HG02970 (cell line): Measurements from ENCODE around the gene SENP3.

Source experiments
- ATAC-seq: cut with Tn5 transposase; IDR thresholded peaks from one replicate; pipeline ENCODE4 v1.9.1; 2021; ENCODE audit warnings: mild to moderate bottlenecking, moderate library complexity, moderate number of reproducible peaks; ENCODE audit not compliant: unreplicated experiment, low FRiP score

The SENP3 gene

DNA sequence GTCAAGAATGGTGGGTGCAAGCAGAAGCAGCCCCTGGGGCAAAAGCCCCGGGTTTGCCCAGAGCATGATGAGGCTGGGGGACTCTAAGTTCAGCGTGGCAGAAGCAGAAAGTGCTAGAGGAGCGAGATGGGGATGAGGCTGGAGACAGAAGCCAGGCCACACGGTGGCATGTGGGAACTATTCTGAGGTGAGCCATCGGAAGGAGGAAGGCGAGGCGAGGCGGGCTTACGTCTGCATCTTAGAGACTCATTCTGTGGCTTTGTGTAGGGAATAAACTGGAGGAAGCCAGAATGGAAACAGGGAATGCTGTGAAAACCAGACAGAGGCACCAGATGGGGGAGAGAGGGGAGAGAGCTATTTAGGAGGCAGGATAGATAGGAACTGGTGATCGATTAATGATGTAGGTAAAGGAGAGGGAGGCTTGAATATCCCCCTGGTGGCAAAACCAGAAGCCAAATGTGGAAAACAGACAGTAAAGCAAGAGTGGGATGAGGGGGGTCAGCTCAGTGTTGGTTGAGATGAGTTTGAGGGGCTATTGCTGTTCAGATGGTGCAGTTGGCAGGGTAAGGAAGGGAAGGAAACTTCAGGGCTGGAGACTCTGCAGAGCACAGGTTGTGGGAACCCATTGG, 6.3 kb upstream of the SENP3 start:
- ATAC-seq, result no peak

DNA sequence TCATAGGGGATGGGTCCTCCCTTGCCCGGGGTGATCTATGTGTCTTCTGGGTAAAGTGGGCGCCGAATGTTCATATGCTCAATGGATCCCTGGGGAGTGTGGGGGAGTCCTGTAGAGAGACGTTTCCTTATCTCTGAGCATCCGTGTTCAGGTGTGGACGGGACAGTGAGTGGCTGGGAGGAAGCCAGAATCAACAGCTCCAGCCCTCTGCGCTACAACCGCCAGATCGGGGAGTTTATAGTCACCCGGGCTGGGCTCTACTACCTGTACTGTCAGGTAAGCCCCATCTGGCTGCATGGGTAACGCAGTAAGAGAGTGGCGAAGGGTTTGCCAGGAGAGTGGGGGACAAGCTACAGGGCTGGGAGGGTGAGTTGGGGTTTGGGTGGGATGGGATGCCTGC, 5.1 kb upstream of the SENP3 start:
- no peak for ATAC-seq

DNA sequence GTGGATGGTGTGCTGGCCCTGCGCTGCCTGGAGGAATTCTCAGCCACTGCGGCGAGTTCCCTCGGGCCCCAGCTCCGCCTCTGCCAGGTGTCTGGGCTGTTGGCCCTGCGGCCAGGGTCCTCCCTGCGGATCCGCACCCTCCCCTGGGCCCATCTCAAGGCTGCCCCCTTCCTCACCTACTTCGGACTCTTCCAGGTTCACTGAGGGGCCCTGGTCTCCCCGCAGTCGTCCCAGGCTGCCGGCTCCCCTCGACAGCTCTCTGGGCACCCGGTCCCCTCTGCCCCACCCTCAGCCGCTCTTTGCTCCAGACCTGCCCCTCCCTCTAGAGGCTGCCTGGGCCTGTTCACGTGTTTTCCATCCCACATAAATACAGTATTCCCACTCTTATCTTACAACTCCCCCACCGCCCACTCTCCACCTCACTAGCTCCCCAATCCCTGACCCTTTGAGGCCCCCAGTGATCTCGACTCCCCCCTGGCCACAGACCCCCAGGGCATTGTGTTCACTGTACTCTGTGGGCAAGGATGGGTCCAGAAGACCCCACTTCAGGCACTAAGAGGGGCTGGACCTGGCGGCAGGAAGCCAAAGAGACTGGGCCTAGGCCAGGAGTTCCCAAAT, 4.5 kb upstream of the SENP3 start:
- no peak for ATAC-seq

DNA sequence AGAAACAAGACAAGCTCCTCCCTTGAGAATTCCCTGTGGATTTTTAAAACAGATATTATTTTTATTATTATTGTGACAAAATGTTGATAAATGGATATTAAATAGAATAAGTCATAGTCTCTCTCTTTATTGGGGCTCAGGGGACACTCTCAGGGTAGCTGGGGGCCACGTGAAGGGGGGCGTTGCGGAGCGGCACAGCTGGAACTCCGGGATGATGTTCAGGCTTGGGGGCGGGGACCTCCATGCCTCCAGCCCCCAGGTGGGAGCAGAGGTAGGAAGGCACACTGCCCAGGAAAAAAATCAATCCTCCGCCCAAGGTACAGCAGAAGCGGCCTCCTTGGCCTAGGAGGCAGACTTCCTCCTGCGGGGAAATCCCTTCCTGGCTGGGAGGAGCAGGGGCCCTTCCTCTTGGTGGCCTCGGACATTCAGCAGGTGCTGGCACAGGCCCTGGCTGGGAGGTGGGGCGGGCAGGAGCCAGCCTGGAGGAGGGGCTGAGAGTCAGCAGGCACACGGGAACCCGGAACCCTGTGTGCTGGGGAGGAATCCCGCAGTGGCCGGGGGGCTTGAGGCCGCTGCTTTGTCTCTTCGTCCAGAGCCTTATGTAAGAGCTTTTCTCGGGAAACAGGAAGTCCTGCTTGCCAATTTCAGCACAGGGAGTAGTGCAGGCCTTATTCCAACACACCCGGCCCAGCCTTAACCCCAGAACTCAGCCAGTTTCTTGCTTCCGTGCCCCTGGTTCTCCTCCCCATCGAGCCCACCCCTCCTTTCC, 3.8 kb upstream of the SENP3 start:
- no peak for ATAC-seq

DNA sequence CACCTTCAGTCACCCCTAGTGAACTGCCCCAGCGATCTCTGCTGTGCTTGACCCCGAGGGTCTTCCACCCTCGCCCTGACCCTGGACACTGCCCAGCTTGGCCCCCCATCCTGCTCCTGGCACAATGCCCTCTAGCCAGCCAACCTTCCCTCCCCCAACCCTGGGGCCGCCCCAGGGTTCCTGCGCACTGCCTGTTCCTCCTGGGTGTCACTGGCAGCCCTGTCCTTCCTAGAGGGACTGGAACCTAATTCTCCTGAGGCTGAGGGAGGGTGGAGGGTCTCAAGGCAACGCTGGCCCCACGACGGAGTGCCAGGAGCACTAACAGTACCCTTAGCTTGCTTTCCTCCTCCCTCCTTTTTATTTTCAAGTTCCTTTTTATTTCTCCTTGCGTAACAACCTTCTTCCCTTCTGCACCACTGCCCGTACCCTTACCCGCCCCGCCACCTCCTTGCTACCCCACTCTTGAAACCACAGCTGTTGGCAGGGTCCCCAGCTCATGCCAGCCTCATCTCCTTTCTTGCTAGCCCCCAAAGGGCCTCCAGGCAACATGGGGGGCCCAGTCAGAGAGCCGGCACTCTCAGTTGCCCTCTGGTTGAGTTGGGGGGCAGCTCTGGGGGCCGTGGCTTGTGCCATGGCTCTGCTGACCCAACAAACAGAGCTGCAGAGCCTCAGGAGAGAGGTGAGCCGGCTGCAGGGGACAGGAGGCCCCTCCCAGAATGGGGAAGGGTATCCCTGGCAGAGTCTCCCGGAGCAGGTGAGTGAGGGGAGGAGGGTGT, 3.0 kb upstream of the SENP3 start, which contains the start of gene TNFSF13:
Gene TNFSF13, plus strand, starts transcription at position 207 of the 776 bp plus-strand sequence. Its CDS starts 290 bp downstream, at position 497.
- no peak for ATAC-seq

DNA sequence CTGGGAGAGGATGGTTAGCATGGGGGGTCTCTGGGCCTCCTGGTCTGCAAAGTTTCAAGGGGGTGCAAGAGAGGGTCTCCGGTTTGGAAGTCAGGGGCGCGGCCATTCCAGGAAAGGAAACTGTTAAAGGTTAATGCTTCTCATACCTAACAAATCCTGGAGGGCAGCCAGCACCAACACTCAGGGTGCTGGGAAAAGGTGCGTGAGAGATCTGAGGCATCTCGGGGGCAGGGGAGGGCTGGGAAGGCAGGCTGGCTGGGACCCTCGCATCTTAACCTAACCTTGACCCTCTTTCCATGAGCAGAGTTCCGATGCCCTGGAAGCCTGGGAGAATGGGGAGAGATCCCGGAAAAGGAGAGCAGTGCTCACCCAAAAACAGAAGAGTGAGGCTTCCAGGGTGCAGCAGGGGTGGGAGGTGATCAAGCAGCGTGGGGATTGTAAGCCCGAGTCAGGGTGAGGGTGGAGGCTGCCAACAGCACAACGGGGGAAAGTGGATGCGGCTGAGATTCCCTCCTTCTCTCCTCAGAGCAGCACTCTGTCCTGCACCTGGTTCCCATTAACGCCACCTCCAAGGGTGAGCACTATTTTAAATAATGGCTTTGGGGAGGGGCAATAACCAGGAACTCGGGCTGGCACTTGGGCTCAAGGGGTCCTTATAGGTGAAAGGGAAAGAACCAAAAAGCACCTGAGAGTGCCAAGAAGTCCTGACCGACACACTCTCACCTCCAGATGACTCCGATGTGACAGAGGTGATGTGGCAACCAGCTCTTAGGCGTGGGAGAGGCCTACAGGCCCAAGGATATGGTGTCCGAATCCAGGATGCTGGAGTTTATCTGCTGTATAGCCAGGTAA, 2.2 kb upstream of the SENP3 start:
- ATAC-seq, result no peak

DNA sequence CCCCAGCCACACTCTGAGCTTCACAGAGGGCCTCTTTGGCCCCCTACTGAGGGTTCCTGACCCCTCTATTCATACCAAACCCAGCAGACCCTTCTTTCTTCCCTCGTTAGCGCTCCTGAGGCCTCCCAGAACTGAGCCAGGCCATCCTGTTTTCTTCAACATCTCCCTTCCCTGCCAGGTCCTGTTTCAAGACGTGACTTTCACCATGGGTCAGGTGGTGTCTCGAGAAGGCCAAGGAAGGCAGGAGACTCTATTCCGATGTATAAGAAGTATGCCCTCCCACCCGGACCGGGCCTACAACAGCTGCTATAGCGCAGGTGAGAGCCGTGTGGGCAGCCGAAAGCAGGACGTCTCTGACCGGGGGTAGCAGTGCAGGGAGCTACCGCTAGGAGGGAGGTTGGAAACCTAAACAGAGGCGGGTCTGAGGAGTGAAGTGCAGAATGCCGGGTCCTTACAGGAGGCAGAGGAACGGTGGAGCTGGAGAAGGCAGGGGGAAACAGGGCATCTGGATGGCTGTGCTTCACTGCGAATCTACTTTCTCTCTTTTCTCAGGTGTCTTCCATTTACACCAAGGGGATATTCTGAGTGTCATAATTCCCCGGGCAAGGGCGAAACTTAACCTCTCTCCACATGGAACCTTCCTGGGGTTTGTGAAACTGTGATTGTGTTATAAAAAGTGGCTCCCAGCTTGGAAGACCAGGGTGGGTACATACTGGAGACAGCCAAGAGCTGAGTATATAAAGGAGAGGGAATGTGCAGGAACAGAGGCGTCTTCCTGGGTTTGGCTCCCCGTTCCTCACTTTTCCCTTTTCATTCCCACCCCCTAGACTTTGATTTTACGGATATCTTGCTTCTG, 1.3 kb upstream of the SENP3 start:
- ATAC-seq, result no peak

DNA sequence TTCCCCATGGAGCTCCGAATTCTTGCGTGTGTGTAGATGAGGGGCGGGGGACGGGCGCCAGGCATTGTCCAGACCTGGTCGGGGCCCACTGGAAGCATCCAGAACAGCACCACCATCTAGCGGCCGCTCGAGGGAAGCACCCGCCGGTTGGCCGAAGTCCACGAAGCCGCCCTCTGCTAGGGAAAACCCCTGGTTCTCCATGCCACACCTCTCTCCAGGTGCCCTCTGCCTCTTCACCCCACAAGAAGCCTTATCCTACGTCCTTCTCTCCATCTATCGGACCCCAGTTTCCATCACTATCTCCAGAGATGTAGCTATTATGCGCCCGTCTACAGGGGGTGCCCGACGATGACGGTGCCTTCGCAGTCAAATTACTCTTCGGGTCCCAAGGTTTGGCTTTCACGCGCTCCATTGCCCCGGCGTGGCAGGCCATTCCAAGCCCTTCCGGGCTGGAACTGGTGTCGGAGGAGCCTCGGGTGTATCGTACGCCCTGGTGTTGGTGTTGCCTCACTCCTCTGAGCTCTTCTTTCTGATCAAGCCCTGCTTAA, 617 bp upstream of the SENP3 start:
- ATAC-seq, result peak; percentile 56

DNA sequence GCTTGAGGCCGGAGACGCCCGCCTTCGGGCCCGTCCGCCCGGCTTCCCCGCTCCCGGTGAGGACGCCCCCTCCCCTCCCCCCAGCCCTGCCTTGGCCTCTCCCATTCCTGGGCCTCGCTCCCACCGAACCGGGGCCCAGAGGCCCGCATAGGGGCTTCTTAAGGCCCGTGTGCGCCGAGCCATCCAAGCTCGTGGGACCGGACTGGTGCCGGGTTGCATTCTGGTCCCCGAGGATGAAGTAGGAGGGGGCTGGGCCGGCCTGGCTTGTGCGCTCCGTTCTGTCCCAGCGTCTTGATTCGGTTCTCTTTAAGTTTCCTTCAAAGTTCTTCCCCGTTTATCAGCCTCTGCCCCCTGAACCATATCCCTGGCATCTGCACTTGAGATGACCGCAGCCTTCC, 488 bp downstream of the SENP3 start:
- no peak for ATAC-seq

DNA sequence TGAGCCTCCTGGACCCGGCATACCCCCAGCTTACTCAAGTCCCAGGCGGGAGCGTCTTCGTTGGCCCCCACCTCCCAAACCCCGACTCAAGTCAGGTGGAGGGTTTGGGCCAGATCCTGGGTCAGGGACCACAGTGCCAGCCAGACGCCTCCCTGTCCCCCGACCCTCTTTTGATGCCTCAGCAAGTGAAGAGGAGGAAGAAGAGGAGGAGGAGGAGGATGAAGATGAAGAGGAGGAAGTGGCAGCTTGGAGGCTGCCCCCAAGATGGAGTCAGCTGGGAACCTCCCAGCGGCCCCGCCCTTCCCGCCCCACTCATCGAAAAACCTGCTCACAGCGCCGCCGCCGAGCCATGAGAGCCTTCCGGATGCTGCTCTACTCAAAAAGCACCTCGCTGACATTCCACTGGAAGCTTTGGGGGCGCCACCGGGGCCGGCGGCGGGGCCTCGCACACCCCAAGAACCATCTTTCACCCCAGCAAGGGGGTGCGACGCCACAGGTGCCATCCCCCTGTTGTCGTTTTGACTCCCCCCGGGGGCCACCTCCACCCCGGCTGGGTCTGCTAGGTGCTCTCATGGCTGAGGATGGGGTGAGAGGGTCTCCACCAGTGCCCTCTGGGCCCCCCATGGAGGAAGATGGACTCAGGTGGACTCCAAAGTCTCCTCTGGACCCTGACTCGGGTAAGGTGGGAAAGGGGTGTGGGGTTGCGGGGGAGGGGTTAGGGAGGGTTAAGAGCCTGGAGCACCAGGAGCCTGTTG, 1.6 kb downstream of the SENP3 start:
- no peak for ATAC-seq

DNA sequence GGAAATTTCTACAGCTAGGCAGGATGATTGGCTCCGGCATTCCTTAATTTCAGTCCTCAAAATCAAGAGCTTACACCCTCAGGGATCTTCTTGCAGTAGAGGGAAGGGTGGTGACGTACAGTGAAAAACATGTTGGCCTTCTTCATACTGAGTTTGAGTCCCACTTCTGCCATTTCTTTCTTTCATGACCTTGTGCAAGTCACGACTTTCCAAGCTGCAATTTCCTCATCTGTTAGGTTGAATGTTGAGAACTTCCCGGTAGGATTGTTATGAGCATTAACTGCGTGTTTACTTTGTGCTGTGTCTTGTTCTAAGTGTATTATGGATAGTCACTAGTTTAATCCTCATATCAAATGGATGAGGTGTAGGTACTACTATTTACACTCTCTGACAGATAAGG, 7.9 kb downstream of the SENP3 start:
- ATAC-seq, result no peak

DNA sequence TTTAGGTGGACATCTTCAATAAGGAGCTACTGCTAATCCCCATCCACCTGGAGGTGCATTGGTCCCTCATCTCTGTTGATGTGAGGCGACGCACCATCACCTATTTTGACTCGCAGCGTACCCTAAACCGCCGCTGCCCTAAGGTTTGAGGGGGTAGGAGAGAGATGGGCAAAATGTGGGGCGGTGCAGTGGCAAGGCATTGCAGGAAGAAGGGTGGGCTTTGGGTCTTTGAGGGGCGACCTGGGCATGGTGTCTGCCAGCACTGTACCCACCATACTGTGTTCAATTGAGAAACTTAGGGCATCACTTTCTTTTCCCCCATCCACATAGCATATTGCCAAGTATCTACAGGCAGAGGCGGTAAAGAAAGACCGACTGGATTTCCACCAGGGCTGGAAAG, 8.6 kb downstream of the SENP3 start:
- ATAC-seq, result no peak

DNA sequence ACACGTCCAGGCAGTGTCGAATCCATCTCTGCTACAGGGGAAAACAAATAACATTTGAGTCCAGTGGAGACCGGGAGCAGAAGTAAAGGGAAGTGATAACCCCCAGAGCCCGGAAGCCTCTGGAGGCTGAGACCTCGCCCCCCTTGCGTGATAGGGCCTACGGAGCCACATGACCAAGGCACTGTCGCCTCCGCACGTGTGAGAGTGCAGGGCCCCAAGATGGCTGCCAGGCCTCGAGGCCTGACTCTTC, 10.5 kb downstream of the SENP3 start:
- no peak for ATAC-seq

DNA sequence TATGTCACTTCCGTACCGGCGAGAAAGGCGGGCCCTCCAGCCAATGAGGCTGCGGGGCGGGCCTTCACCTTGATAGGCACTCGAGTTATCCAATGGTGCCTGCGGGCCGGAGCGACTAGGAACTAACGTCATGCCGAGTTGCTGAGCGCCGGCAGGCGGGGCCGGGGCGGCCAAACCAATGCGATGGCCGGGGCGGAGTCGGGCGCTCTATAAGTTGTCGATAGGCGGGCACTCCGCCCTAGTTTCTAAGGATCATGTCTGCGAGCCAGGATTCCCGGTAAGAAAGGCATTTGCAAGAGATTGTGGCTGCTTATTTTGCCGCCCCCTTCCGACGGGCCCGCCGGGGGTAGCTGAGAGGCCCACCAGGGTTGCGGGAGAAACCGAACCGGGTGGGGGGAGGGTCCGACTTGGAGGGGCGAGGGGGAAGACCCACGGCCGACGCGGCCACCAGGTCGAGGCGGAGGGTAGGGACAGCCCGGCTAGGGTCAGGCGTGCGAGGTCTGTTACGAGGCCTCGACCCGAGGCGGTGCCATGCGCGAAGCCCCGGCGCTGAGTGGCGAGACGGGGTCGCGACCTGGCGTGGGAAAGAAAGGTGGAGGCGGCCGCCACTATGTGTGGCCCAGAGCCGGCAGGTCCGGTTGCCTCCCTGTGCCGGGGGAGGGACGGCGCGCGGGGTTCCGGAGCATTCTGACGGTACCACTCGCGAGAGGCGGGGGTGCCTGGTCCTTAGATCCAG, 11.0 kb downstream of the SENP3 start:
- peak; percentile 83 for ATAC-seq

DNA sequence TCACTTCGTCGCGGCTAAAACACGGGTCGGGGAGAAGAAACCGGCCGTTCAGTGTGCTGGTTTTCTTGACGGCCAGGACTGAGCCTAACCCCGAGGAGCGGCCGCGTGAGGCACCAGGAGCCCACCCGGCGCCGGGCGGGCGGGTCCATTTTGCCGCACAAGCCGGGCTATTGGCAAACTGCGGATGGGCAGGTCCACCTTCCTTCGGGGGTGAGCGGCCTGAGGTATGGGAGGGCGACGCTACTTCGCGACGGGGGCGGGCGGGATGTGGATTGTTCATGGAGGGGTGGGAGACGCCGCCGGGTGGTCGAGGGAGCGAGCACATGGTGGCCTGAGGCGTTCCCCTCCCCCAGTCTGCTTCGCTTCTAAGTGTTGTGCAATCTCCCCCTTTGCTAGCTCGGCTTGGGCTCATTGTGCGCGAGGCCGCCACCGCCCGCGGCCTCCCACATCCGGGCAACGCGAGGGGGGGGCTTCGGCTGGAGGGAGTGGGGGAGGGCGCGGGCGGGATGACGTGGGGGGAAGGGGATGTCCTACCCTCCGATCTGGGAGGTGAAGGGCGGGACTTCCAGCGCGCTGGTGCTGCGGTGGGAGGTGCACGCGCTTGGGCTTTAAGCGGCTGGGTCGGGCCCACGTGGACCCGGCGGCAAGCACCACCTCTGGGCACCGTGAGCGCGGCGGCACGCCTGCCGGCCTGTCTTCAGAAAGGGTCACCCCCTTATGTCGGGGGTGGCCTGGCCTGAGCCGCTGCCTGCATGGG, 11.8 kb downstream of the SENP3 start:
- no peak for ATAC-seq

DNA sequence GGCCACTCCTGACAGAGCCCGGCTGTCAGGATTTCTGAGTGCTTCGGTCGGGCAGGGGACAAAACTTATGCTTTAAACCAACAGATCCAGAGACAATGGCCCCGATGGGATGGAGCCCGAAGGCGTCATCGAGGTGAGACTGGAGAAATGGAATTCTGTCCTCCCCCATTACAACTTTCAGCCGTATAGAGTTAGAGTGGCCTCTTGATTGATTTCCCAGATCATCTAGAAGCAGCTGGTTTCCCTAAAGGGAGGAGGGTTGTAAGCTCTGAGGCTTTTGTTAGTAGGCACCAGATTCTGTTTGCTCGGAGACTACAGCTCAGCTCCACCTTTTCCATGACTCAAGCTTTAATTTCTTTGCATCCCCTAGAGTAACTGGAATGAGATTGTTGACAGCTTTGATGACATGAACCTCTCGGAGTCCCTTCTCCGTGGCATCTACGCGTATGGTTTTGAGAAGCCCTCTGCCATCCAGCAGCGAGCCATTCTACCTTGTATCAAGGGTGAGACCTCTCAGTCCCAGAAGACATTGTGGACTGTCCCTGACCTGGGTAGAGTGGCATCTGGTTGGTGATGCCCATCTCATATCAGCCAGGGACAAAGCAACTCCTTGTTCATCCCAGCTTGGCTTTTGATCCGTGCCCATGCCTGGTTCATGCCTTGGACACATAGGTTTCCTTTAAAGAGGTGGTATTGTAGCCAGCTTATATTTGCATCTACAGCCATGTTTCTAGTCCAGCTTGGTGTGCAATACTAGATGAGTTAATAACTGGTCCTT, 12.6 kb downstream of the SENP3 start:
- ATAC-seq, result no peak
